Stimulated activated CD4-positive, alpha-beta T cell treated with anti-CD3 and anti-CD28 coated beads, Interleukin-4, amount 100 ng/mL, for 48 hours (primary cell): ENCODE results near the gene BRCA2.
"Not testable (repeated sequence)": the region's sequence is repeated elsewhere in the genome, so short reads cannot be mapped to it uniquely, and the experiment has no call there.

Experiments used
- DNase-seq, 2 donors: peaks; one replicate each; pipeline ENCODE4 v3.0.0-alpha.2; 2020; ENCODE audit warnings: low read depth in 2 of 2

BRCA2 gene

DNA sequence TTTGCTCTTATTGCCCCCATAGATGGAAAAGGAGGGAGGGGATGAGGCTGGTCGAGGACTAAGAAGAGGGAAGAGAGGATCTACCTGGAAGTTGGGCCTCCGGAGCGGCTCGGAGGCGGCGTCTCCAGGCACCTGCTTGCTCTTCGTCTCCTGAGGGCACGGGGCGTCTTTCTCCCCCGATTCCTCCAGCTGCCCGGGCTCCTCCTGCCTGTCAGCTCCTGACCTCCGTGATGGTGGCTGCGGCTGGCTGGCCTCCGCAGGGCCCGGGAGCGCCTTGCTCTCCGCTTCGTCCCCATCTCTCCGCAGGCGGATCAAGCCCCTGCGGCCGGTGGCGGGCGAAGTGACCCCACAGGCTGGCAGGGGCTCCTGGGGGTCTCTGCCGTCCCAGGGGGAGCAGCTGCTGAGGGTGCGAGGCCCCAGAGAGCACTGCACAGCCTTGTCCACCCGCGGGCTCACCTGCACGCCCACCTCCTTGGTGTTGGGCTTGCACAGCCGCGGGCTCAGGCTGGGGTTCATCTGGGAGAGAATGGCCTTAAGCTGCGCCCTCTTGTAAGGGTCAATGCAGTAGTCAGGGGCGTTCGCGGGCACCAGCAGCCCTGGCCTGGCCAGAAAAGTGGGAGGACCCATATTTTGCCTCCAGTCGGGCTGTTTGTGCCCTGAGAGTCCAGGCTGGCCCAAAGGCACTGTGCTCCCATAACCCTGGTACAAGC lies 4.0 kb upstream of the BRCA2 start:
- no peak for DNase-seq

GRCh38 chr13:32314271-32315237 lies 754 bp upstream of the BRCA2 start:
- DNase-seq: peak; percentile 30 to 42

DNA sequence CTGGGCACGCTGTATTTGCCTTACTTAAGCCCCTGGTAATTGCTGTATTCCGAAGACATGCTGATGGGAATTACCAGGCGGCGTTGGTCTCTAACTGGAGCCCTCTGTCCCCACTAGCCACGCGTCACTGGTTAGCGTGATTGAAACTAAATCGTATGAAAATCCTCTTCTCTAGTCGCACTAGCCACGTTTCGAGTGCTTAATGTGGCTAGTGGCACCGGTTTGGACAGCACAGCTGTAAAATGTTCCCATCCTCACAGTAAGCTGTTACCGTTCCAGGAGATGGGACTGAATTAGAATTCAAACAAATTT lies 676 bp downstream of the BRCA2 start:
- no peak for DNase-seq

DNA sequence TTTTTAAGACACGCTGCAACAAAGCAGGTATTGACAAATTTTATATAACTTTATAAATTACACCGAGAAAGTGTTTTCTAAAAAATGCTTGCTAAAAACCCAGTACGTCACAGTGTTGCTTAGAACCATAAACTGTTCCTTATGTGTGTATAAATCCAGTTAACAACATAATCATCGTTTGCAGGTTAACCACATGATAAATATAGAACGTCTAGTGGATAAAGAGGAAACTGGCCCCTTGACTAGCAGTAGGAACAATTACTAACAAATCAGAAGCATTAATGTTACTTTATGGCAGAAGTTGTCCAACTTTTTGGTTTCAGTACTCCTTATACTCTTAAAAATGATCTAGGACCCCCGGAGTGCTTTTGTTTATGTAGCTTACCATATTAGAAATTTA lies 1.2 kb downstream of the BRCA2 start:
- no peak for DNase-seq

- no peak for DNase-seq
These were observed 2.6 kb downstream of the BRCA2 start for GRCh38 chr13:32317716-32318465.

GRCh38 chr13:32320528-32320927 lies 5.2 kb downstream of the BRCA2 start:
- no peak for DNase-seq

- DNase-seq: no peak
These were observed 8.6 kb downstream of the BRCA2 start for GRCh38 chr13:32323912-32324311.

DNA sequence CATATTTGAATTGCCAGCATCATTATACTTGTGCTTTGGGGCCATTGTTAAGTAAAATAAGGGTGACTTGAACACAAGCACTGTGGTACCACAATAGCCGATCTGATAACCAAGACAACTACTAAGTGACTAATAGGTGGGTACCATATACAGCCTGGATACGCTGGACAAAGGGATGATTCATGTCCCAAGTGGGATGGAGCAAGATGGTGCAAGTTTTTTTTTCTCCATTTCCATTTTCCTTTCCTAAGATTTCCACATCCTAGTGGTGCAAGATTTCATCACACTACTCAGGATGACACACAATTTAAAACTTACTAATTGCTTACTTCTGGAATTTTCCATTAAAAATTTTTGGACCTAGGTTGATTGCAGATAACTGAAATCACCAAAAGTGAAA lies 15.1 kb downstream of the BRCA2 start:
- no peak for DNase-seq

DNA sequence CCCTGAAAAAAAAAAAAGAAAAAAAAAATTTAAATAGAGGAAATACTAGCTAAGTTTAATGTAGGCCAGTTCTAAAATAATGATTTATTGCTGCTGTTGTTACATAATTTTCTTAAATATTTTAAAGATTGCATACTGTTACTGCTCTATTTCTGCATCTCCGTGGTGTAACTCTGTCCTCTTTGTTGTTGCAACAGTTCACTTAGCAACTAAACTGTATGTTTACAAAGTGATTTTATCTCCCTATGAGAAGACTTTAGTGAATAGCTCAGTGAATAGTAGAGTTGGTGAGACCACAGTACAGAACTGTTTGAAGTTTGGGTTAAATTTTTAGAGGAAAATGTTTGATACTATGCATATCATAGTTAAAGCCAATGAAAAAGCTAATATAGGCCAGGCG lies 19.4 kb downstream of the BRCA2 start:
- DNase-seq: no peak

DNA sequence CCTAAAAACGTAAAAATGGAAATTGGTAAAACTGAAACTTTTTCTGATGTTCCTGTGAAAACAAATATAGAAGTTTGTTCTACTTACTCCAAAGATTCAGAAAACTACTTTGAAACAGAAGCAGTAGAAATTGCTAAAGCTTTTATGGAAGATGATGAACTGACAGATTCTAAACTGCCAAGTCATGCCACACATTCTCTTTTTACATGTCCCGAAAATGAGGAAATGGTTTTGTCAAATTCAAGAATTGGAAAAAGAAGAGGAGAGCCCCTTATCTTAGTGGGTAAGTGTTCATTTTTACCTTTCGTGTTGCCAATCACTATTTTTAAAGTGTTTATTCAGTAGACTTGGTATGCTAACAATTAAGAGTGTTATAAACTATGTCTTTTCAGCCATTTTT lies 25.6 kb downstream of the BRCA2 start:
- no peak for DNase-seq

DNA sequence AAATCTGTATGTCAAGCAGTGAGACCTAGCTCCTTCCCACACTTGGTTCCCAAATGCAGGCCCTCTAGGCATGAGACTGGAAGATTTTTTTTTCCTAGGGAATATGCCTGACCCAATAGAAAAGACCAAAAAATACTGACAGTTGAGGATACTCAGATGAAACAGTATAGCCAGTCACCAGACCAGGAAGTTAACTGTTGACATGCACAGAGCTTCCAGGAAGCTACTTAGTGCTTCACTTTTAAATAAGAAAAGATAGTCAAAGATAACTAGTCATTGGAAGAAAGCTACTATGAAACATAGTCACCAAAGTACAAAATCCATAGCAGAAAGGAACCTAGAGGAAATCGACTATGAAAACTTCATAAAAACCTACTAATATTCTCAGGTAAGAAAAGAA lies 32.3 kb downstream of the BRCA2 start:
- no peak for DNase-seq

- DNase-seq: not testable (repeated sequence)
These were observed 35.6 kb downstream of the BRCA2 start for GRCh38 chr13:32350839-32351441.

DNA sequence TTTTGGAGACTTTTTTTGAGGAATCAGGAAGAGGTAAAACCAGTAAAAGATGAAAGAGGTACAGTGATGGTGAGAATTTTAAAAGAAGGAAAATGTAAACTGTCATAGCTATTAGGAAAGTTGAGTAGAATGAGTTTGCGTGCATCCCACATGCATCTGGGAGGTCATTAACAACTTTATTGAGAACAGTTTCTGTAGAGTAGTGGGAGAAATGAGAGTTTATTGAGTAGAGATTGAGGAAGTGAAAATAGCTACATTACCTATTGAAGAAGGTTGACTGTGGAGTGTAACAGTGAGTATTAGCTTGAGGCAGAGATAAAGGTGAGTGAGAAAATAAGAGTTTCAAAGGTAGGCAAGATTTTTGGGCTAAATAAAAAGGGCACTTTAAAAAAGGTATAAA lies 38.7 kb downstream of the BRCA2 start:
- DNase-seq: no peak

- DNase-seq: not testable (repeated sequence)
These were observed 40.6 kb downstream of the BRCA2 start for GRCh38 chr13:32355935-32356334.

DNA sequence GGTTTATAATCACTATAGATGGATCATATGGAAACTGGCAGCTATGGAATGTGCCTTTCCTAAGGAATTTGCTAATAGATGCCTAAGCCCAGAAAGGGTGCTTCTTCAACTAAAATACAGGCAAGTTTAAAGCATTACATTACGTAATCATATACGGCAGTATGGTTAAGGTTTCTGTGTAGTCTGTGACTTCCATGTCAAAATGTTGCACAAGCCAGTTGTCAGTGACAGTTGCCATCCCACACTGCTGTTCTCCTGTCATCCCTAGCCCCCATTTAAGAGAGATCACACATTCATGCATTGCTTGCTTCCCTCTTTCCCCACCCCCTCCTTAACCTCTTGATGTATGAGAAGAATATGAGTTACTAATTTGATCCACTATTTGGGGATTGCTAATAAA lies 47.3 kb downstream of the BRCA2 start:
- DNase-seq: no peak

GRCh38 chr13:32370805-32371204 lies 55.5 kb downstream of the BRCA2 start:
- no peak for DNase-seq

- no peak for DNase-seq
These were observed 61.5 kb downstream of the BRCA2 start for GRCh38 chr13:32376642-32377415.

DNA sequence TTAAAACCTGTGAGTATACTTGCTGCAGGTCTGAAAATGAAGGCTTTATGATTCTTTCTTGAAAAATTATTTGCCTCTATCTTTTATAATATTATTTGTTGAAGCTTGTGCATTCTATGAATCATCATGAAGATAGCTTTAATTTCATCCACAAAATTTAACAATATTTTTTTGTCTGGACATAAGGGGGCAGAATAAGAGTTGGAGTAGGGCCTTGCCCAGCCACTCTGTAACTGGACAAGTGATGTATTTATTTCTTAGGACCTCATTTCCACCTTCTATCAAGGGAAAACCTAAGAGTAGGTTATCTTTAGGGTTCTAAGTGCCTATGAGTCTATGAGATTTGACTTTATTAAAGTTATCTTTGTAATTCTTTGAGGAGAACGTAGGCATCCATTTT lies 62.7 kb downstream of the BRCA2 start:
- no peak for DNase-seq

DNA sequence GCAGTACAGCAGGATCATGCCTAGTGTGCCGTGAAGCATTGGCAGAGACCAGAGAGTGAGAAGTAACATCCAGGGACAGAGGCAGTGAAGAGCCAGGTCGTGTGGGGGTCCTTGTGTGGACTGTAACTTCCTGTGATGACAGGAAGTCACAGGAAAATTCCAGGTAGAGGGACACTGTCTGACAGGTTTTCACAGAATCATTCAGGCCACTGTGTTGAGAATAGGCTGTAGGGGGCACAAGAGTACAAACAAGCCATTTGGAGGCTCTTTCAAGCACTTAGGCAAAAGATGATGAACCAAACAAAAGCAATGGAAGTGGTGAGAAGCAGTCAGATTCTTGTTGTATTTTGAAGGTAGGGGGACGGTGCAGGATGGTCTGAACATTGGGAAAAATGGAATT lies 66.2 kb downstream of the BRCA2 start:
- DNase-seq: no peak

GRCh38 chr13:32383836-32384618 lies 68.7 kb downstream of the BRCA2 start:
- no peak for DNase-seq

- no peak for DNase-seq
These were observed 69.4 kb downstream of the BRCA2 start for GRCh38 chr13:32384702-32385101.
